Measurements from ENCODE around the gene HOXB13.

DNA sequence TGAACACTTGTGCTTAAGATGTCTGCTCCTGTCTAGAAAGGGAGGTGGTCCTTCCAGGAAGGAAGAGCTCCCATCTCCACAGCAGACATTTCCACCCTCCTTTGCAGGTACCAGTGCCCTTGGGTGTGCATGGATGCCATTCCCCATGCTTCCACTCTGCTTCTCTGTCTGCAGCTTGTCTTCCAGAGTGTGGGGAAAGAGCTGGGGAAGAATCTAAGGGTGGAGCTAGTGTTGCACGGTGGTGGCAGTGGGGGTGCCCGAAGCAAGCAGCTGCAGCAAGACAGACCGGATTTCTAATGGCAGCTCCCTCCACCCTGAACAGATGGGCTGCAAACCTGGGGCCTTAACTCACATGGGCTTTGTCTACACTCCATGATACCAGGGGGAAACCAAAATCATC is 22.6 kb upstream of the HOXB13 start:
- TF ChIP-seq, protein P1, sequence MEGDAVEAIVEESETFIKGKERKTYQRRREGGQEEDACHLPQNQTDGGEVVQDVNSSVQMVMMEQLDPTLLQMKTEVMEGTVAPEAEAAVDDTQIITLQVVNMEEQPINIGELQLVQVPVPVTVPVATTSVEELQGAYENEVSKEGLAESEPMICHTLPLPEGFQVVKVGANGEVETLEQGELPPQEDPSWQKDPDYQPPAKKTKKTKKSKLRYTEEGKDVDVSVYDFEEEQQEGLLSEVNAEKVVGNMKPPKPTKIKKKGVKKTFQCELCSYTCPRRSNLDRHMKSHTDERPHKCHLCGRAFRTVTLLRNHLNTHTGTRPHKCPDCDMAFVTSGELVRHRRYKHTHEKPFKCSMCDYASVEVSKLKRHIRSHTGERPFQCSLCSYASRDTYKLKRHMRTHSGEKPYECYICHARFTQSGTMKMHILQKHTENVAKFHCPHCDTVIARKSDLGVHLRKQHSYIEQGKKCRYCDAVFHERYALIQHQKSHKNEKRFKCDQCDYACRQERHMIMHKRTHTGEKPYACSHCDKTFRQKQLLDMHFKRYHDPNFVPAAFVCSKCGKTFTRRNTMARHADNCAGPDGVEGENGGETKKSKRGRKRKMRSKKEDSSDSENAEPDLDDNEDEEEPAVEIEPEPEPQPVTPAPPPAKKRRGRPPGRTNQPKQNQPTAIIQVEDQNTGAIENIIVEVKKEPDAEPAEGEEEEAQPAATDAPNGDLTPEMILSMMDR (IDR thresholded peaks at IDR 0.05): no peak
- TF ChIP-seq CEBPB (IDR thresholded peaks at IDR 0.05) (no peak), BHLHE40 (IDR thresholded peaks at IDR 0.05; ENCODE audit: low read depth, low read length) (no peak), POLR2A (IDR thresholded peaks at IDR 0.05; ENCODE audit: low read length) (no peak), MAFK (IDR thresholded peaks at IDR 0.05; ENCODE audit: partially characterized antibody) (no peak), ZSCAN20 (CRISPR knock-in tag; IDR thresholded peaks at IDR 0.05) (no peak), RAD21 (conservative IDR thresholded peaks at IDR 0.05 in 1 of 2, IDR thresholded peaks at IDR 0.05 in 1 of 2) (no peak), RNF2 (IDR thresholded peaks at IDR 0.05; ENCODE audit: borderline replicate concordance, low read depth) (no peak), FOXS1 (CRISPR knock-in tag; IDR thresholded peaks at IDR 0.05) (no peak)
- TF ChIP-seq, protein P2, sequence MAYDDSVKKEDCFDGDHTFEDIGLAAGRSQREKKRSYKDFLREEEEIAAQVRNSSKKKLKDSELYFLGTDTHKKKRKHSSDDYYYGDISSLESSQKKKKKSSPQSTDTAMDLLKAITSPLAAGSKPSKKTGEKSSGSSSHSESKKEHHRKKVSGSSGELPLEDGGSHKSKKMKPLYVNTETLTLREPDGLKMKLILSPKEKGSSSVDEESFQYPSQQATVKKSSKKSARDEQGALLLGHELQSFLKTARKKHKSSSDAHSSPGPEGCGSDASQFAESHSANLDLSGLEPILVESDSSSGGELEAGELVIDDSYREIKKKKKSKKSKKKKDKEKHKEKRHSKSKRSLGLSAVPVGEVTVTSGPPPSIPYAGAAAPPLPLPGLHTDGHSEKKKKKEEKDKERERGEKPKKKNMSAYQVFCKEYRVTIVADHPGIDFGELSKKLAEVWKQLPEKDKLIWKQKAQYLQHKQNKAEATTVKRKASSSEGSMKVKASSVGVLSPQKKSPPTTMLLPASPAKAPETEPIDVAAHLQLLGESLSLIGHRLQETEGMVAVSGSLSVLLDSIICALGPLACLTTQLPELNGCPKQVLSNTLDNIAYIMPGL (CRISPR knock-in tag; IDR thresholded peaks at IDR 0.05; ENCODE audit: borderline replicate concordance): no peak

Measured in A549 (cell line).